Smooth muscle cell of the umbilical artery (primary cell): ENCODE results near the gene P2RY12. TPM values are rescaled to one million over a fixed set of nuclear protein-coding genes. Genes with fewer than 3 reads are reported as not detected.

Source experiments
- total RNA-seq: library from RNA; depleted of rRNA; stranded (reverse); fragments of >200 nt; gene quantifications from 2 replicates; pipeline ENCODE4 v1.2.3, GENCODE V29; 2014

The P2RY12 gene
- total RNA-seq = not detected in 2 replicates

DNA sequence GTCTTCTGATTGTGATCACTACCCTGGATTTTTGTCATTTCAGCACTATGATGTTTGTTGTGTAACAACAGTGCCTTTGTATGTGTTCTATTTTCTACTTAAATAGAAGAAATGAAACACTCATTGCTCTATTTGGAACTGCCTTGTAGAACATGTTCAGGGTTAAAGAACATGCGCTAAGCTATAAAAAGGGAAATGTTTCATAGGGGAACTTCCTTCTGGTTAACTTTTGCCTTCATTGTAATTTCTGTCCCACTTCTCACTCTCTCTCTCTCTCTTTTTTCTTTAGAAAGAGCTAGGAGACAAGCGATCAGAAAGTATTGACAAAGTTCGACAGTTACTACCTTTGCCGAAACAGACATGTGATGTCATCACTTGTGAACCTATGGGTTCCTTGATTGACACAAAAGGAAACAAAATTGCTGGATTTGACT lies at the start of gene P2RY12:
Gene P2RY12, minus strand, starts transcription at position 13 of the 434 bp plus-strand sequence. CDS start 45,908 bp downstream, outside the sequence.

DNA sequence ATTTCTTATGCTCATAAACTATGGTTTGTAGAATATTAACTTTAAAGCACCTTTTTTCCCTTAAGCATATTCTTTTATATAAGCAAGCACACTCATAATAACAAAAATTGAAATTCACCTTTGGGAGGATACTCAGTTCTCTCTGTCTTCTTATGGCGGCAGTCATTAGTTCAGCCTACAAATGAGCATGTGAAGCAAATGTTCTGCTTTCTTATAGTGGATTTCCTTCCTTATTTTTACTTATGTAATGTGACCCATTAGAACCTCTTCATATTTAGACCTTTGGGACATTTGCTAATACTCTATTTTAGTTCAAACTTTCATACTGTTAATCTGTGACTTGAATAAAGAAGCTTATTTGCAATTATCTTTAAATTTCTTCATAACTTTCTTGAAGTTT lies 55.2 kb downstream of the P2RY12 start, which contains the start of gene P2RY13:
Gene P2RY13, minus strand, starts transcription at position 187 of the 400 bp plus-strand sequence. Its CDS starts 21 bp downstream, at position 166.

DNA sequence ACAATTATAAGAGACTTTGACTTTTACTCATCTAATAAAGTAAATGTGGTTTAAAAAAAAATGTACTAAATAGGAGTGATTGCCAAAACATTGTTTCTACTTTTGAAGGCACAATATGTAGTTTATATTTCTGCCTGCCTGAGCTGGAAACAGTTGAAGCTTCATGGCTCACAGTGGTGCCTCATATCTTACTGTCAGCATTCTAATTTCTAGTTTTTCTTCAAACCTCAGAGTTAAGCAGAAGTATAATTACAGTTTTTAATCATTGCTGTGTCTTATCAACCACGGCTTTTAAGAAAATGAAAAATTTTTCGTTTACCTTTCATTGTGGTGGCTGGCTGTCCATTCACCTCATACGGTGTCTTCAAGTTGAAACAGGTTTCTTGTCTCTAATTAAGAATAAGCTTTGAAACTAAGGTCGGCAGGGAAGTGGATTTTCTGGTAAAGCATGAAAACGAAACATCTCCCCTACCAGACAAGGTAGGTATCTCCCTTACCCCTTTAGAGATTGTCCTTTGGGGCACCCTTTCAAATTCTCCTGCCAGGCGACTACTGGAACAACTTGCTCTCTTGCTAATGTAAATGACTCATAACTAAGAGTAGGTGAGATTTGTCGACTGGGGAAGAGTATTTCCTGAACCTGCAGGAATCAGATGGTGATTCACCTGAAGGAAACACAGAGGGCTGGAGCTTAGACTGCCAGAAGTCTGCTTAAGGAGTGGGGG lies 68.1 kb downstream of the P2RY12 start, which contains the start of gene GPR87:
Gene GPR87, minus strand, starts transcription at position 554 of the 725 bp plus-strand sequence. CDS start 16,720 bp downstream, outside the sequence.

Other genes with a start within 250 kb of the P2RY12 start
- gene GPR171, start 181.5 kb downstream of the P2RY12 start, total RNA-seq = not detected in 2 replicates
- not detected in 2 replicates for gene P2RY14, start 106.2 kb downstream of the P2RY12 start, total RNA-seq
- gene GPR87, start 67.9 kb downstream of the P2RY12 start, total RNA-seq = 0.09 TPM in 1 of 2 replicates, not detected in the other
- gene P2RY13, start 55.2 kb downstream of the P2RY12 start, total RNA-seq = not detected in 2 replicates
- 0.59 and 1.6 TPM in 2 replicates for gene IGSF10, start 76.3 kb upstream of the P2RY12 start, total RNA-seq